Occipital lobe (tissue), 2 donors: ENCODE results near the gene HMGN4. TPM values are rescaled to one million over a fixed set of nuclear protein-coding genes. Genes with fewer than 3 reads are reported as not detected.

Experiments used
- DNase-seq: peaks from one replicate; lab custom pipeline; 2025; lab: John Stamatoyannopoulos, UW
- total RNA-seq: library from RNA; depleted of rRNA; stranded (reverse); fragments of >200 nt; gene quantifications from one replicate; pipeline ENCODE4 v1.2.3, GENCODE V29; 2014

The HMGN4 gene
- 65.8 TPM for total RNA-seq

DNA sequence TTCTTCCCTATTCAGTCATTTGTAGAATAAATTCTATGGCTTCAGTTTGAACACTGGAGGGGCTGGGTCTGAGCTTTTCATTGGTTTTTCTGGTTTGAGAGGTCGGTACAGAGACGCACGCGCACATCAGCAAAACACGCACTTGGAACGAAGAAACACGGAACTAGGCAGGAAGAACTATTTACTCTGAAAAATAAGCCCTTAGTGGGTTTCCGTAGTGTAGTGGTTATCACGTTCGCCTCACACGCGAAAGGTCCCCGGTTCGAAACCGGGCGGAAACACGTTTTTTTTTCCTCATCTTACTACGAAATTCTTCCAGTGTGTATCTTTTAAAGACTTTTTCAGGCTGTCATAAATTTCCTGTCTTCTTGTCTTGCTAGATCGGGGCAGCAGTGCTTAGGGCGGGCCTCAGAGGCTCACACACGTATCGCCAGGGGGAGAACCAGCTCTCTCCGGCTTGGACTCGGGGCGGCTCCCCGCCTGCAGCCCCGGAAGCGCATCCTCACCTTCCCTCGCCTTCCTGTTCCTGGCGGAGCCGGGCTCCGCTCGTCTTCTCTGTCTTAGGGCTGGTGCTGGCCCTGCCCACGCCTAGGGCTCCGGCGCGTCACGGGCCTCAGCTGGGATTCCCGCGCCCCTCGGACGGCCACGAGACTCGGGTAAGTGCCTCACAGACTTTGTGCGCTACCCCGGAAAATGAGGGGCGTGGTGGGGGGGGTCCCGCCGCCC lies at the start of gene HMGN4:
TSS of gene HMGN4 (plus strand) at position 521 of the 726 bp plus-strand sequence. CDS start 6,841 bp downstream, outside the sequence.
- DNase-seq = peak; percentile 79

DNA sequence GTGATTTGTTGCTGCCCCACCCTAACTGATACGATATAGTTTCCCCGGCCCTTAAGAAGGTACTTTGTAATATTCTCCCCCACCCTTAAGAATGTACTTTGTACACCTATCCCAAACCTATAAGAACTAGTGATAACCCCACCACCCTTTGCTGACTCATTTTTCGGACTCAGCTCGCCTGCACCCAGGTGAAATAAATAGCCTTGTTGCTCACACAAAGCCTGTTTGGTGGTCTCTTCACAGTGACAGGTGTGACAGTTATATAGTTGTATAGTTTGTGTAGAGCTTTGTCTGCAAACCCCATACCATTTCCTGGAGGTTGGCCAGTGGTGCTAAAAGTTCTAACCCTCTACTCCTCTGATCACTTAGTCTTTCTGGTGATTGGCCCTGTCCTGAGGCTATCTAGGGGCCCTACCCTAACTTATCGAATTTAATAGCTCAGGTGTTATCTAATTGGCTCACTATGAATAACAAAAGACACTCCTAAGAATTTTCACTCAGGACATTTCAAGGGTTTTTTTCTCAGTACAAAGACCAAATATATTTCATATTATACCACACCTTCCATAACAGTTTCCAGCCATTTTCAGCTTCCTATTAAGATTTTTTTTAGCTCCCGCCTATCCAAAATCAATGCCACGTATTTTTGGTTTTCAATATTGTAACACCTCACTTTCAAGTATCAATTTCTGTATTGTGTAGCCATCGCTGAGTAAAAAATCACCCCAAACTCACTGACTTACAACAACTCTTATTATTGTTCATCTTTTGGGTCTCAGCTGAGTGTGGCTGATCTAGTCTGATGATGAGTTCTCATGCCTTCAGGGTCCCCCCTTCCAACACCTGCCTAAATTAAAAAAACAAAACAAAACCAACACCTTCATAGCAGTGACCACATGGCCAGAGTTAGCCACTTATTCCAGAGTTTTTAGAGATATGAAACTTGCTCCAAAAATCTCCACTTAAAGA lies 47.9 kb upstream of the HMGN4 start:
- DNase-seq = no peak

DNA sequence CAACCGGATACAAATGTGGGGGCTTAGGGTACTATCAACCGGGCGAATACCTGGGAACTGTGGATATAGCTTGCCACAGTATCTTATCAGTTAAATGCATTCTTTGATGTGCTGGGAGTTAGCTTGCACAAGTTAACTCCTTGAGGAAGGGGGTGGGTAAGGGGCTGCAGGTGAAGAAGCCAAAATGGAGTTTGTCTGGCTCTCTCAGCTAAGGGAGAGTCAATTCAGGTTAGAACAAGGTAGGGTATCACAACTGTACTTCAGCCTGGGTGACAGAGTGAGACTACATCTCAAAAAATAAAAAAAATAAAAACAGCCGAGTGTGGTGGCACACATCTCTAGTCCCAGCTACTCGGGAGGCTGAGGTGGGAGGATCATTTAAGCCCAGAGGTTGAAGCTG lies 46.6 kb upstream of the HMGN4 start:
- DNase-seq = no peak

DNA sequence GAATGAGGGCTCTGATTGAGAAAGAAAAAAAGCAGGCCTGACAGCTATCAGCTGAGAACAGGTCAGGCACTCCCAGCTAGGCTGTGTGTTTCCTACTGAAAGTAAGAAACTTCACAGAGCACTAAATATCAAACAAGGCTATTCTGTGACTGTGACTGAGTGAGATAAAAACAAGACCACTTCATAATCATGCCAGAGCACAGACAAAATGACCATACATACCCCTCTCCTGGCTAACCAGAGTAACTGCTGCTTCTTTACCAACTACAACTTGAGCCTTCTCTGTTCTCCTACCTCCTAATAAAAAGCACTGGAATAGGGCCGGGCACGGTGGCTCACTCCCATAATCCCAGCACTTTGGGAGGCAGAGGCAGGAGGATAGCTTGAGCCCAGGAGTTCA lies 44.9 kb upstream of the HMGN4 start:
- DNase-seq = no peak

DNA sequence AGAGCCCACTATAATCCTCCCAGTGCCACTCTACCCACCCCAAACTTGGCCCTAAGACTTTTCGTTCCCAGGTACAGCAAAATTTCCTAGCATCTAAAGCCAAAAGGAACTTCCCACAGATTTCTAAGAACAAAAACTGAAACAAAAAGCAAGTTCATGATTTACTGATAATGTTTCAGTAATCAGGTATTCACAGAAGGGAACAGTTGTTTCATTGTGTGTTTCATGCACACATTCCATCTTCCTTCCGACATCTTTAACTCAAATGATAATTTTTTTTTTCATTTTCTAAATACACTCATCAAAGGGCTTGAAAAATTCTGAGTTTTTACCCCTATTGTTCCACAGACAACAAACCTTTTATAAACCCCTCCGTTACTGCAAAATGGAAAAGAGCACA lies 44.0 kb upstream of the HMGN4 start:
- no peak for DNase-seq

DNA sequence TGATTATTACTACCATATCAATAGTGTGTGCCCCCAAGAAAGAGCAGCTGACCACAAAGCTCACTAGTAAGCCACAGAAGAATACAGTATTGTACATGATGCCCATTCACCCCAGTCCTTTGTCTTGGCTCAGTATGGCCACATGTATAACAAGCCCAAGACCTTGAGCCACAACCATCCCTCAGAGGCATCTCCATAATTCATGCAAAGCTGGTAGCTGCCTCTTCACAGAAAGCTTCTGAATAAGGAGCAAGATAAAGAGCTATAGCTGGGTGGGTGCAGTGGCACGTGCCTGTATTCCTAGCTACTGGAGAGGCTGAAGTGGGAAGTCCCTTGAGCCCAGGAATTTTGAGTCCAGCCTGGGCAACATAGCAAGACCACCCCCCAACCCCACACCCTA lies 42.9 kb upstream of the HMGN4 start:
- no peak for DNase-seq

DNA sequence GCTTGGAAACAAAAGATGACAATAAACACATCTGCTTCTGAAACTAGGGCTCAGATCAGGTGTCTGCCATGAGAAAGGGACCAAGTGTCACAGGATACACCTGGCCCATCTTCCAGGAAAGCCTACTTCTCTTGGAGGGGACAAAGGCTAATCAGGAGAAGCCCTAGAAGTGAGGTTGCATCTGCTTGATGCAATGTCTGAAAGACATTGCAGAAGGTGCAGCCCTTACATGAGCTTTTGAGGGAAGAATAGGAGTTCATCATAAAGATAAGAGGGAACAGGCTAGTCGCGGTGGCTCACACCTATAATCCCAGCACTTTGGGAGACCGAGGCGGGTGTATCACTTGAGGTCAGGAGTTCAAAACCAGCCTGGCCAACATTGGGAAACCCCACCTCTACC lies 40.6 kb upstream of the HMGN4 start:
- DNase-seq = no peak

DNA sequence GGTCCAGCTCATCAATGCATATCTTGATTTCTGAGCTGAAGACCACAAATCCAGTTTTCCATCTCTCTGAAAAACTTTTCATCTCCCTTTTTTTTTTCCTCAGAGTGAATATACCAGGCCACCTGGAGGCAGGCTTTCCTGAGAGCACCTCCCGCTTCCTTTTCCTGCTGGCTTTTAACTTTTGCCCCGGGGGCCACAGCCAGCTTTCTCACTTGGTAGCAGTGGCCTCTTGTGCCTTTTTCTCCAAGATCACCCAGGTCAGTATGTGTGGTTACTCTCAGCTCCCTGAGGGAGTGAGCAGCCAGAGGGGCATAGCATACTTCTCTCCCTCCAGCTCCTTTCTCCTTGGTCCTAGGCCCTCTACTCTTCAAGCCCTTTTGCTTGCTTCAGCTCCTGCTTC lies 38.1 kb upstream of the HMGN4 start, which contains the start of gene BTN1A1:
TSS of gene BTN1A1 (plus strand) at position 202 of the 400 bp plus-strand sequence. CDS start 984 bp downstream, outside the sequence.
- DNase-seq = no peak

DNA sequence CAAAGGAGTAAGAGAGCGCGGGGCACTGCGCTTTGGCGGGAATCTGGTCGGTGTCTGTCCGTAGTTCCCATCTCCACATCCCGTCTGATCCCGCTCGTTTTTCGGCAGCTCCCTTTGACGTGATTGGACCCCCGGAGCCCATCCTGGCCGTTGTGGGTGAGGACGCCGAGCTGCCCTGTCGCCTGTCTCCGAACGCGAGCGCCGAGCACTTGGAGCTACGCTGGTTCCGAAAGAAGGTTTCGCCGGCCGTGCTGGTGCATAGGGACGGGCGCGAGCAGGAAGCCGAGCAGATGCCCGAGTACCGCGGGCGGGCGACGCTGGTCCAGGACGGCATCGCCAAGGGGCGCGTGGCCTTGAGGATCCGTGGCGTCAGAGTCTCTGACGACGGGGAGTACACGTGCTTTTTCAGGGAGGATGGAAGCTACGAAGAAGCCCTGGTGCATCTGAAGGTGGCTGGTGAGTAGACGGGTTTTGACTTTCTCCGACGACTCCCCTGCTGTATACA lies 36.6 kb upstream of the HMGN4 start:
- DNase-seq = no peak

DNA sequence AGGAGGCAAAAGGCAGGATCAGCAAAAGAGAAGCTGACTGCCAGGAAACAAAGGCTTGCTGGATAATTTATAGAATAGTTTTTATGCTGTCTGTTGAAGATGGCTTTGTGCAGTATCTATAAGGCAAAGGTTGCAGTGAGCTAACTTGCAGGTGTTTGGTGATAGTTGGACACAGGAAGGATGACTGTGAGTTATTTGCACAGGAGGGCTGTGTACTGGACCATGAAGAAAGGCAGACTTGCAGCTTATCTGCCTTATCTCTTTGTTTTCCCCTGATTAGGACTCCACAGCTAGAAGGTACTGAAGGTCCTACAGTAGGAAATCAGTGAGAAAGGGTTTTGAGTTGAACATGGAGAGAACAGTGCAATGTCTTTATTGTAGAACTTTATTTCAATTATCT lies 36.0 kb upstream of the HMGN4 start:
- DNase-seq = no peak

DNA sequence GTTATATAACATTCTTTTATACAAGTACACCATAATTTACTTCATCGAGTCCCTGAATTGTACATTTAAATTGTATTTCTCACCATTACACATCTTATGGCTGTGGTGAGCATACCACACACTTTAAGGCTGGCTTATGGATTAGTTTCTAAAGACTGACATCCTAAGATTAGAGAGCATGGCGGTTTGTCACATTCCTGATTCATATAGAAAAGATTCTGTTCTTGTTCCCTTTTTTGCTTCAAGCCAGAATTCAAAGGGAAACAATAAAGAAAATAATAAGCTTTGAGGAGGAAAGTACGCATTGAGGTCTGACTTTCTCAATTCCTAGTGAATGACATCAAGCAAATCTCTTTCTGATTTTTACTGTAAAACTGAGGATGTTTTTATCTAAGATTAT lies 35.5 kb upstream of the HMGN4 start:
- no peak for DNase-seq

DNA sequence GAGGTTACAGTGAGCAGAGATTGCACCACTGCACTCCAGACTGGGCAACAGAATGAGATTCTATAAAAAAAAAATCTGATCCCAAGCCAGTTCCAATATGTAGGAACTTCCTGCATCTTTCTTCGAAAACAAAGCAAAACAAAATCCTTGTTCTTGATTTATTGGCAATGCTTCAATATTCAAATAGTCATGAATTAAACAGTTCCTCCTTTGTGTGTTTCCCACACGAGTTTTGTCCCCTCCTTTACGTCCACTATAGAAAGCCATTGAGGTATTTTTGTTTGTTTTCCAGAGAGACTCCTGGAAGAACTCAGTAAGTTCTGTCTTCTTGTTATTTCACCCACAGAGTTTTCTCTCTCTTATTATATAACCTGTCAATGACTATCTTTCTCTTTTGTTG lies 30.5 kb upstream of the HMGN4 start:
- DNase-seq = no peak

DNA sequence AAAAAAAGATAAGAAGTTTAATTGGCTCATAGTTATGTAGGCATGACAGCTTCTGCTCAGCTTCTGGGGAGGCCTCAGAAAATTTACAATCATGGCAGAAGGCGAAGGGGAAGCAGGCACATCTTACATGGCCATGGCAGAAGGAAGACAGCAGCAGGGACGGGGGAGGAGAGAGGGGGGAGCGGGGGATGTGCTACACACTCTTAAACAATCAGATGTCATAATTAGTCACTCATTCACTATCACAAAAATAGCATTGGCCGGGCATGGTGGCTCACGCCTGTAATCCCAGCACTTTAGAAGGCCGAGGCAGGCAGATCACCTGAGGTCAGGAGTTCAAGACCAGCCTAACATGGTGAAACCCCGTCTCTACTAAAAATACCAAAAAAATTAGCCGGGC lies 27.1 kb upstream of the HMGN4 start:
- peak; percentile 7 for DNase-seq

DNA sequence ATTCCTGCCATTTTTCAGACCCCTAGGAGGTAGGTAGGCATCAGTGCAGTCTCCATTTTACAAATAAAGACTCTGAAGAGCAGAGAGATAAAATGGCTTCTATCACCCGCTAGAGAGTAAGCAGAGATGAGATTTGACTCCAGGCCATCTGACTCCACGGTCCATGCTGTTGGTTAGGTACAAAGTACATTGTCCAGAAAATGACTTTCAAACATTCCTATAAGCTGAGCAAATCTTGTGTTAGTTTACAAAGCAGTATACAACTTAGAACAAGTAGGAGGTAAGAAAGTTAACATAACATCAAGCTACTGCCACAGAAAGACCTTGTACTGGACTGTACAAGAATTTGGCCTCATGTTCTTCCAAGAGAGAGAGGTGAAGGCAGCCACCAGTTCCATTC lies 23.2 kb upstream of the HMGN4 start:
- no peak for DNase-seq

DNA sequence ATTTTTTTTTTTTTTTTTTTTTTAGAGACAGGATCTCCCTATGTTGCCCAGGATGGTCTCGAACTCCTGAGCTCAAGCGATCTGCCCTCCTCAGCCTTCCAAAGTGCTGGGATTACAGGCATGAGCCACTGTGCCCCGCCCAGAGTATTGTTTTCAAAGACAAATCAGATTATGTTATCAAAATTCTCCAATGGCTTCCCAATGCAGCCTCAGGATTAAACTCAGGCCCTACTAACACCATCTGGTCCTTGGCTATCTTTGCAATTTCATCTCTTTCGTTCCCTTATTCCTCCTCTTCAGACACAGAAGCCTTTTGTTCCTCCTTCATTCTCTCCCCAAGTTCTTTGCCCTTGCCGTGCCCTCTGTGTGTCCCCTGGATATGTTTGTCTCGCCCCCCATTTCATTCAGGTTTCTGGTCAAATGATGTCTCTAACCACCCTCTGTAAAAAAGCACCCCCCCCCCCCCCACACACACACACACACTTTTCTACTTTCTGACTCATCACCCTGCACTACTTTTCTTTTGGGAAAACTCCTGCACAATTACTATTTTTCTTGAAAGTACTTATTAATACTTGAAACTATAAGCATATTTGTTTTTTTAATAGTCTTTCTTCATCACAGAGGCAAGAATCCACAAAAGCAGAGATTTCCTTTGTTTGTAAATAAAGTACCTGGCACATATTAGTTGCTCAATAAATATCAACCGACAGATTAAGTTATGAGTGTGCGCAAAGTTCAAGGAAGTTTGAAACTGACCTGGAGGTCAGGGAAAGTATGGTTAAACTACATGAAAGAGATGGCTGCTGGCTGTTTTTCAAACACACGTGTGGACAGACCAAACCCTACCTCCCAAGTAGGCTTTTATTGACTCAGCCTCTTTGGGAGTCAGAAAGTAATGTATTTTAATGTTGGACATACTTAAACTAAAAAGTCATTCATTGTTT lies 21.4 kb upstream of the HMGN4 start:
- DNase-seq = no peak

DNA sequence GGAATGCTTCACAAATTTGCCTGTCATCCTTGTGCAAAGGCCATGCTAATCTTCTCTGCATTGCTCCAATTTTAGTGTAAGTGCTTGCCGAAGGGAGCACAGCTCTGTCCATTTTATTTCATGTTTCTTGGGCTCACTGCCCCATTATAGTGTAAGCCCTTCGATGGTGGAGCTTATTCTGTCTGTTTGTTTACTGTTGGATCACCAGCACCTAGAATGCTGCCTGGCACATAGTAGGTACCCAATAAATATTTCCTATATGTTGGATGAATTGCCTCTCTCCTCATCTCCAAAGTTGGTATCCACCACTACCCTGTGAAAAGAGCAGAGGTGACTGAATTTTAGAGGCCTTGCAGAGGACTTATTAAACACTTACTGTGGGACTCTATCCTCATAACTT lies 18.8 kb upstream of the HMGN4 start:
- no peak for DNase-seq

DNA sequence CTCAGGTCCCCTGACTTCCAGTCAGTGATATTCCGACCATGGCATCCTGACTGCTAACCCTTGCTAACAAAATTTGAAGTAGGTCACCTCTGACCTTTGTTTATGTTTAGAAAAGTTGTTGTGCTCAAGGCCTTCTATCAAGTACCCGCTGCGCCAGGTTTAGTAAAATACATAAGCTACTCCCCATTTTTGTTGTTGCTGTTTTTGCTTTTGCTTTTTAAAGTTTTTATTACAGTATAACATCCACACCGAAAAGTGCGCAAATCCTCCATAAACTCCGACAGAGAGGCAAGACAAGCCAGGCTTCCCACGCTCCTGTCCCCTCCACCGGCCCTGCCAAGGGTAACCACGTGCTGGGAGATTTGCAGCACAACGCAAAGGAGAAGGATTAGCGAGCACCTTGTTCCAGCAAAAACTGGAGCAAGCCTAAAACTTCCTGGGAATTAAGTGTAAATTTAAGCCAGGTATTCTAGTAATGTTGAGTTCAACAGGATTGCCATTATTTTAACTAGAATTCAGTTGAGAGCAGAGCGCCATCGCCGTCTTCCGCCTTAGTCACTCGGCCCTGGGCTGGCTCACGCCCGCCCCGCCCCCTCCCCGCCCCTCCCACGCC lies 17.8 kb upstream of the HMGN4 start:
- no peak for DNase-seq

DNA sequence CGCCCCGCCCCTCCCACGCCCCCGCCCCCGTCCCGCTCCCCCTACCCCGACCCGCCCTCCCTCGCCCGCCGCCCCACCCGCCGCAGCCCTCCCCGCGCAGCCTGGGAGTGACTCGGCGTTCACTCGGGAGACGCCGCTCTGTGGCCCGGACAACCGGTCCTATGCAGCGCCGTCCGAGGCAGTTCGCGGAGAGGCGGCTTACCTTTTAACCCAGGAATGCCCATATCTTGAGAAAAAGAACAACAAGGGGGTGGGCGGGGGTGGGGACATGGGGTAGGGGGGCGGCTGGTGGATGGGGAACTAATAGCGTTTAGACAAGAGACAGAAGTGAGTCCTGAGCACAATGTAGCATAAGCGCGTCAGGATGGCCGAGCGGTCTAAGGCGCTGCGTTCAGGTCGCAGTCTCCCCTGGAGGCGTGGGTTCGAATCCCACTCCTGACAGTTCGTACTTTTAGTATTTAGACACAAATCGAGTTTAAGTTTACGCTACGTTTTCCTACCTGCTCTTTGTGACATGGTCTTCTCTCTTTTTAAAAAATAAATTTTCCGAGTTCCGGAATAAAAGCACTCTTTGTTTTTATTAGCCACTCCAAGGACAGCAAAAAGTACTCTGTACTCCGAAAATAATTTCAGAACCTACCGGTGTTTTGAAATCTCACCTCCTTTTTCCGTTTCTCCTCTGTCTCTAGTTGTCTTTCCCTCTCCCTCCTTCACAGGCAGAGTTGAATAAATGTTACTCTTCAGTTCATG lies 17.1 kb upstream of the HMGN4 start:
- DNase-seq = peak; percentile 79

DNA sequence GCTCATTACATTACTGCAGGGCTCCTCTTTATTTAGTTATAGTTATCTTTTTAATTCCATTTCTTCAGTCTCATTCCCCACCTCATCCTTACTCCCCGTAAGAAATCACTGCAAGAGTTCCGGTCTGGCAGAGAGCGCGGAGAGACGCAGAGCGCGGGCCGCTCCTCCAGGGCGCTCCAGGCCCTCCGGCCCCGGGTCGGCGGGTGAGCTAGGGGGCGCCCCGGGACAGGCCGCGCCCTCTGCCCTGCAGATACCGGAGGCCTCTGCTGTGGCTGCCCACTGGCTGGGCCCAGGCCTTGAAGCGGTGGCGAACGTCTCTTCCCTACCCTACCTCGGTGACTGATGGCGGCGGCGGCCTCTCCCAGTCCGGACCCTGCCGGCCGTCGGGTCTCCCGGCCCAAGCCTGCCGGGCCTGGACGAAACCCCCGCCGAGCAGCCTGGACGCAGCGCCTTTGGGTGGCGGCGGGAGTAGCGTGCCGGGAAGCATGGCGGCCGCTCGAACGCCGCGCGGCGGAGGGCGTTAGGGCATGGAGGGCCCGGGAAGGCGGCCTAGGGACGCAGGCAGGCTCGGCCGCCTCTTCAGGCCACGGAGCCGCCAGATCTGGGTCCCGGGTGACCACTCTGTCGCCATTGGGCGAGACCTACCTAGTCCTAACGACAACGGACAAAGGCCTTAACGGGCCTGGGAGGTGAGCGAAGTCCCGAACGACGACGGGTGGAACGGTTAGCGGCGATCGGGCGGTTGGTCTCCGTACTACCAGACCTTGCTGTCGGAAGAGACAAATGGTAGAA lies 16.4 kb upstream of the HMGN4 start:
- peak; percentile 48 for DNase-seq
